Neural crest cell (in vitro differentiated cells): ENCODE data around the gene DMXL1. TPM values are rescaled to one million over a fixed set of nuclear protein-coding genes. Genes with fewer than 3 reads are reported as not detected.

Experiments
- DNase-seq: peaks from one replicate; pipeline ENCODE4 v3.0.0; 2021; ENCODE audit warnings: low read depth, mixed read lengths, low spot score
- H3K27ac Mint-ChIP-seq: one replicate; pipeline ENCODE4 v1.8.0; 2021; ENCODE audit warnings: mild to moderate bottlenecking, mixed read lengths; ENCODE audit not compliant: unreplicated experiment
- H3K27me3 Mint-ChIP-seq: 2 replicates; pipeline ENCODE4 v1.8.0; 2021; ENCODE audit warnings: low read depth, mild to moderate bottlenecking, mixed read lengths
- H3K36me3 Mint-ChIP-seq: 2 replicates; pipeline ENCODE4 v1.8.0; 2021; ENCODE audit warnings: low read depth, mild to moderate bottlenecking, mixed read lengths
- H3K4me1 Mint-ChIP-seq: 2 replicates; pipeline ENCODE4 v1.8.0; 2021; ENCODE audit warnings: mixed read lengths
- H3K4me3 Mint-ChIP-seq: one replicate; pipeline ENCODE4 v1.8.0; 2021; ENCODE audit warnings: mild to moderate bottlenecking, mixed read lengths
- H3K9me3 Mint-ChIP-seq: 2 replicates; pipeline ENCODE4 v1.8.0; 2021; ENCODE audit warnings: mixed read lengths
- CTCF ChIP-seq: fragments of 200-600 bp; sonication (generic); conservative IDR thresholded peaks from 2 replicates; pipeline ENCODE4 v1.5.0; 2021; ENCODE audit warnings: antibody characterized with exemption, mild to moderate bottlenecking
- total RNA-seq: library from RNA; stranded (reverse); gene quantifications from 2 replicates; pipeline ENCODE4 v1.2.1, GENCODE V29; 2021

The DMXL1 gene
- total RNA-seq, 1 donor from 2014 or later, result 24.1 TPM

DNA sequence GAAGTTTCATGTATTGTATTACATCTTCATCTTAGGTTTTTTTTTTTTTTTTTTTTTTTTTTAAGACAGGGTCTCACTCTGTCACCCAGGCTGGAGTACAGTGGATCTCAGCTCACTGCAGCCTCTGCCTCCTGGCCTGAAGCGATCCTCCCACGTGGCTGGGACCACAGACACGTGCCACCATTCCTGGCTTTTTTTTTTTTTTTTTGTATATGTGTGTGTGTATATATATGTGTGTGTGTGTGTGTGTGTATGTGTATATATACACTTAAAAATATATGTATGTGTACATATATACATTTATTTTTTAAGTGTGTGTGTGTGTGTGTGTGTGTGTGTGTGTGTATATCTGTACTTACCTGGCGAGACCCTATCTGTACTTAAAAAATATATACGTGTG, 6.6 kb downstream of the DMXL1 start:
- Mint-ChIP-seq H3K27ac (no peak overlapping the region), H3K9me3 (no peaks in the 10 kb centered on the region), H3K4me1 (peaks cover 26% of the 10 kb centered on the region), H3K27me3 (no peaks in the 10 kb centered on the region), H3K36me3 (no peaks in the 10 kb centered on the region), H3K4me3 (no peak overlapping the region)
- DNase-seq, result no peak
- TF ChIP-seq CTCF, result no peak

- Mint-ChIP-seq H3K9me3 (no peaks in the 10 kb centered on the region), H3K27ac (no peak overlapping the region), H3K4me1 (peaks cover 18% of the 10 kb centered on the region), H3K4me3 (no peak overlapping the region), H3K27me3 (no peaks in the 10 kb centered on the region), H3K36me3 (no peaks in the 10 kb centered on the region)
- no peak for TF ChIP-seq CTCF
- no peak for DNase-seq
Measured at GRCh38 chr5:119078071-119078846, 7.4 kb downstream of the DMXL1 start.

DNA sequence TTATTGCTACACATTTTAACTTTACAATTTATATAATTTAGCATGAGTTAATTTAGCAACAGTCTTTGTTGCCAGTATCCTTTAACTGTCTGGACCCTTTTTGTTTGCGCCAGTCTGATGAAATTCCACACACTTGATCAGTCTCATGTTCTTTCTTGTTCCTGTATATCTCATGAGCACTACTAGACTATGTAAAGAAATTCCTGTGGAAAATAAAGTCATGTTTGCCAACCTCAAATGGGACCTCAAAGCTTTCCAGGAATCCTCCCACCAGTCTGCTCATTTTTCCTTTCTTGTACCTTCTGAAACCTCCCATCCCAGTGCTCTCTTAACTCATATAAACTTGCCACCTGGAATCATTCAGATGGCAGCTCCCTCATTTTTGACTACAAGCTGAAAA, 8.0 kb downstream of the DMXL1 start:
- DNase-seq, result no peak
- Mint-ChIP-seq H3K4me3 (peak overlapping the region; percentile 29), H3K36me3 (no peaks in the 10 kb centered on the region), H3K27me3 (no peaks in the 10 kb centered on the region), H3K9me3 (no peaks in the 10 kb centered on the region), H3K27ac (peak overlapping the region; percentile 74), H3K4me1 (peaks cover 16% of the 10 kb centered on the region)
- TF ChIP-seq CTCF, result no peak

- H3K4me3 Mint-ChIP-seq, result peak overlapping the region; percentile 29
- no peaks in the 10 kb centered on the region for H3K36me3 Mint-ChIP-seq
- H3K27me3 Mint-ChIP-seq, result no peaks in the 10 kb centered on the region
- TF ChIP-seq CTCF, result no peak
- peaks cover 12% of the 10 kb centered on the region for H3K4me1 Mint-ChIP-seq
- peak overlapping the region; percentile 74 for H3K27ac Mint-ChIP-seq
- DNase-seq, result no peak
- no peaks in the 10 kb centered on the region for H3K9me3 Mint-ChIP-seq
Measured at GRCh38 chr5:119079318-119079921, 8.5 kb downstream of the DMXL1 start.

- Mint-ChIP-seq H3K9me3 (peaks cover 7% of the 10 kb centered on the region), H3K27me3 (no peaks in the 10 kb centered on the region), H3K4me1 (peaks cover 12% of the 10 kb centered on the region), H3K4me3 (no peak overlapping the region), H3K36me3 (peaks cover 7% of the 10 kb centered on the region), H3K27ac (no peak overlapping the region)
- no peak for TF ChIP-seq CTCF
- no peak for DNase-seq
Measured at GRCh38 chr5:119080936-119081335, 10.0 kb downstream of the DMXL1 start.
